Occipital lobe (tissue), 2 donors: ENCODE measurements around the gene PIGL. TPM values are rescaled to one million over a fixed set of nuclear protein-coding genes. Genes with fewer than 3 reads are reported as not detected.
A peak's percentile ranks its signal among the peaks of the same experiment; 100 is the strongest.
"Not testable (repeated sequence)": the region's sequence is repeated elsewhere in the genome, so short reads cannot be mapped to it uniquely, and the experiment has no call there.

Experiments
- DNase-seq: peaks from one replicate; lab custom pipeline; 2025; lab: John Stamatoyannopoulos, UW
- total RNA-seq: library from RNA; depleted of rRNA; stranded (reverse); fragments of >200 nt; gene quantifications from one replicate; pipeline ENCODE4 v1.2.3, GENCODE V29; 2014

PIGL gene
- total RNA-seq, 1 donor from 2014 or later = 18.4 TPM

DNA sequence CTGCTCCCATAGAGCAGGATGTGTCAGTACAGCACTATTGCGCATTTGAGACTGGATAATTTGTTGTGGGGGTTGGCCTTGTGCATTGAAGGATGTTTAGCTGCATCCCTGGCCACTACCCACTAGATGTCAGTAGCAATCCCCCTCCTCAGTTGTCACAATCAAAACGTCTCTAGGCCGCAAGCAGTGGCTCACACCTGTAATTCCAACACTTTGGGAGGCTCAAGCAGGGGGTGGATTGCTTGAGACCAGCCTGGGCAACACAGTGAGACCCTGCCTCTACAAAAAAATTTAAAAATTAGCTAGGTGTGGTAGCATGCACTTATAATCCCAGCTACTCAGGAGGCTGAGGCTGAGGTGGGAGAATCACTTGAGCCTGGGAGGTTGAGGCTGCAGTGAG, 87.8 kb downstream of the PIGL start:
- DNase-seq = no peak

DNA sequence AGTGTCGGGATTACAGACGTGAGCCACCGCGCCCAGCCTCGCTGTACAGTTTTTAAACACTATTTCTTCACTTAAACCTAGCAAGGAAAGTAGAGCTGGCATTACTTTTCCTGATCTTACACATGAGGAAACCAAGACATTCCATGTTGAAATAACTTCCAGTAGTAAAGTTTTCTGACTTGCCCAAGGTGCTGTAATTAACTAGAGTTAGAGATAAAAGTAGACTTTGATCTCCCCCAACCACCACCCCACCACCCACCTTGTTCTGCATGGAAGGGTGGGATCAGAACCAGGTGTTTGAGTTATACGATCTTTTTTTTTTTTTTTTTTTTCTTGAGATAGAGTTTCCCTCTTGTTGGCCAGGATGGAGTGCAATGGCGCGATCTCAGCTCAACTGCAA, 89.2 kb downstream of the PIGL start:
- DNase-seq = no peak

DNA sequence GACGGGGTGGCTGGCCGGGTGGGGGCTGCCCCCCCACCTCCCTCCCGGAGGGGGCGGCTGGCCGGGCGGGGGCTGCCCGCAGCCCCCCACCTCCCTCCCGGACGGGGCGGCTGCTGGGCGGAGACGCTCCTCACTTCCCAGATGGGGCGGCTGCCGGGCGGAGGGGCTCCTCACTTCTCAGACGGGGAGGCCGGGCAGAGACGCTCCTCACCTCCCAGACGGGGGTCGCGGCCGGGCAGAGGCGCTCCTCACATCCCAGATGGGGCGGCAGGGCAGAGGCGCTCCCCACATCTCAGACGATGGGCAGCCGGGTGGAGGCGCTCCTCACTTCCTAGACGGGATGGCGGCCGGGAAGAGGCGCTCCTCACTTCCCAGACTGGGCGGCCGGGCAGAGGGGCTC, 95.1 kb downstream of the PIGL start:
- not testable (repeated sequence) for DNase-seq

DNA sequence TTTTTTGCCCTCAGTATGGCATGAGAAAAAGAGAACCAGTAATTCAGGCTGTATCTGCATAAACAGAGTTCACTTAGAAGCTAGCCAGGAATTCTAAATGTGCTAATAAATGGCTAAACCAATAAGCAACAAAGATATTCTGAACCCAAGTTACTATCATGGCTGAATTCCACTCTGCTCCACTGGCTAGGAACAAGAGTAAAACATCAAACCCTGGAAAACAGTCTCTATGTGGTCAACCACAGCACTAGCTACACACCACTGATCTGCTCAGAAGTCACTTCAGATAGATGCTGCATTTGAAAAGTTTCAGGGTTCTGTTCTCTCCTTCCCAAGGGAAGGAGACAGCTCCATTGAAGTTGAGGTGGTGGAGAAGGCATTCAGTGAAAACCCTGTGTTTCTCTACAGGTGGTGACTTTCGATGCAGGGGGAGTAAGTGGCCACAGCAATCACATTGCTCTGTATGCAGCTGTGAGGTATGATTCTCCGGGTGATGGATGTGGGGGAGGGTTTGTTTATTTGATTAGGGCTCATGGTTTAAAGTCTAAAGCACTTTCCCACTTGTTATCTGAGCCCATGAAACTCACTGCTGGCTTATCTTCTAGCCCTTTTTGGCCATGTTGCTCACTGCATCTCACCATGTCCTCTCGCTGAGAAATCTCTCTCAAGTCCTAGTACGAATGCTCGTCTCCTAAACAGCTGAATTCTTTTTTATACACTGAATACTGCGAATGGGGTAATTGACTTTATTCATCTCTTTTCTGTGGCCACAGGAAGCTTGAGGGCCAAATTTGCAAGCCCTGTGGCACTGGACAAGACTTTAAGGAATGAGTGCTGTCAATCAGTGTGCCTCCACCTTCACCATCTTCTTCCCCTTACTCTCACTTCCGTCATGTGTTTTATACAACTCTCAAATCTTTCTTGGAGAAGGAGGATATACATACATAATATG, 96.4 kb downstream of the PIGL start:
- no peak for DNase-seq

- no peak for DNase-seq
Measured at GRCh38 chr17:16314189-16314588, 97.2 kb downstream of the PIGL start.

DNA sequence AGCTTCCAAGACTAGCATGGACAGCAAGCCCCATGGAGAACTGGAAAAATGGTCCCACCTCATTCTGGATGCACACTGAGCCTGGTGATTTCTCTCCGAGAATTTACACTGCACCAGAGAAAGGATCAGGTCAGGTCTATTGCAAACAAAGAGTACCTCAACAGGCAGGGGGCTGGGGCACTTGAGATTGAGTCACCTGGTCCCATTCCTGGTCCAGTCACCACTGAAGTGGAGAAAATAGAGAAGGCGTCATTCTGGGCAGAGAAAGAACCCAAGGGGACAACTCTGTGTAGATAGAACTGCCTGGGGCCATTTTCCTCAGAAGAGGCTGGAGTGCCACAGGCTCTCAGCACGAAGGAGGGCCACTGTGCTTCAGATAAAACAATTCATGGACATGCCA, 97.8 kb downstream of the PIGL start:
- no peak for DNase-seq

DNA sequence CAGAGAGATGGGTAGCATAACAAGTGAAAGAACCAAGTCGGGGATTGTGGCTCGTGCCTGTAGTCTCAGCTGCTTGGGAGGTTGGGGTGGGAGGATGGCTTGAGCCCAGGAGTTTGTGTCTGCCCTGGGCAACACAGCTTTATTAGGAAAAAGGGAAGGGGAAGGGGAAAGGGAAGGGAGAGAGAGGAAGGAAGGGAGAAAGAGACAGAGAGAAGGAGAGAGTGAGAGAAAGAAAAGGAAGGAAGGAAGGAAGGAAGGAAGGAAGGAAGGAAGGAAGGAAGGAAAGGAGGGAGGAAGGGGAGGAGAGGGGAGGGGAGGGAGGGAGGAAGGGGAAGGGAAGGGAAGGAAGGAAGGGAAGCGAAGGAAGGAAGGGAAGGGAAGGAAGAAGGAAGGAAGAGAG, 103.0 kb downstream of the PIGL start:
- no peak for DNase-seq

DNA sequence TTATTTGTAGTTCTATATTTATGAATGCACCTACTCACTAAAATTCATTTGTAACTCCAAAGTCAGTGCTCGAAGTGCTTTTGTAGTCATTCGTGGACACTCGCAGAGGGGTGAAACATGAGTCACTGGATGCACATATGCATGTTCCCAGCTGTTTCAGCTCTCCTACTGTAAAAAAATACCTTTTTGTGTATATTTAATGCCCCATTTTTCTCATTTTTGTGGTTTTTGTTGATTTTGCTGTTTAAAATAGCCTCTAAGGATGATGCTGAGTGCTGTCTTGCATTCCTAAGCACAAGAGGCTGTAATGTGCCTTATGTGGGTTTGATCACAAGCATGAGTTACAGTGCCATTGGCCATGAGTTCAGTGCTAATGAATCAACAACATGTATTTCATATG, 105.6 kb downstream of the PIGL start:
- no peak for DNase-seq

GRCh38 chr17:16325964-16326363, 109.0 kb downstream of the PIGL start:
- DNase-seq = no peak

- no peak for DNase-seq
Measured at GRCh38 chr17:16327018-16327417, 110.0 kb downstream of the PIGL start.

GRCh38 chr17:16328997-16329396, 112.0 kb downstream of the PIGL start:
- no peak for DNase-seq

- DNase-seq = no peak
Measured at GRCh38 chr17:16329519-16330271, 112.7 kb downstream of the PIGL start.

- DNase-seq = no peak
Measured at GRCh38 chr17:16338391-16338790, 121.4 kb downstream of the PIGL start.

GRCh38 chr17:16339402-16339801, 122.4 kb downstream of the PIGL start:
- no peak for DNase-seq

DNA sequence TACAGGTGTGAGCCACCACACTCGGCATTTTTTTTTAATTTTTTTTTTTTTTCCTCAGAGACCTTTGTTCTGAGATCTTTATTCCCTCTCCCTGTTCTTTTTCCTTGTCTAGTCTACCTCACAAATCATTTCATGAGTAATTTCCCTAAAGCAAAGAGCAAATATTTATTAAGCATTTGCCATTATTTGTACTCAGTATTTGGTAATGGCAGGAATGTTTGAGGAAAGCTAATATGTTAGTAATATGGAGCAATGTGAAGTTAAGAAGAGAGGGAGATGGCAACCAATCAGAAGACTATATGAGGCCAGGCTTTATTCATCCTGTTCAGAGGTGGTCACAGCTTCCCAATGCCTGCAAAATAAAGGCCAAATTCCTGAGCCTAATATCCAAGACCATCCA, 122.9 kb downstream of the PIGL start:
- no peak for DNase-seq

DNA sequence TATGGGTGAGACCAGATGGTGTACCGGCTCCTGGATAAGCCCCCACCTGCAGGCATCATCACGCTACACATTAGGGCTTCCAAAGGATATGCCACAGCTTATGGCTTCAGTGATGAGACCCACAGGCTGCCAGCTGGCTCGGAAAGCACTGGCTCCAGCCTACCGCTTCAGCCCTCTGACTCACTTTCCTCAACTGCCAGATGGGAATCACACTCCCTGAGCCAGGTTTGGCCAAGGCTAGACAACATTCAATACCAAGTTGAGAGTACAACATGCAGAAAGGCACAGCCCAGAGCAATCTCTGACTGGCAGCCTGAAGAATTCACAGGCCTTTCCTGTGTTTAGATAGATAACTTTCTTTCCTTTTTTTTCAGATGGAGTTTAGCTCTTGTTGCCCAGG, 126.0 kb downstream of the PIGL start:
- peak; percentile 55 for DNase-seq

DNA sequence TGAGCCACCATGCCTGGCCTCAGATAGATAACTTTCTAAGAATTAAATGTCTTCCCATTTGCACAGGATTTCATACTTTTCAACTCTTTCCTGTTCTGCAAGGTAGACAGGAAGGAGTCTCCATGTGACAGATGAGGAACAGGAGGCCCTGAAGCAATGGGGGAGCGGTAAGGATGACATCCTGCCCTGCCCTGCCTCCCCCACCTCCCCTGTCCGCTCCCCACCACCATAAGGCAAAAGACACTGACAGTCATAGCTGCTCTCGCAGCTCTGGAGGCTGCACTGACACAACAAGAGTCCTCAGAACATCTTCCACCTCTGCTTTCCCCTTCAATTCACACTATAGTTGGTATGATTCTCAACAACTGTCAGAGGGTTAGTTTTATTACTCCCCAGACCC, 126.6 kb downstream of the PIGL start:
- DNase-seq = no peak

DNA sequence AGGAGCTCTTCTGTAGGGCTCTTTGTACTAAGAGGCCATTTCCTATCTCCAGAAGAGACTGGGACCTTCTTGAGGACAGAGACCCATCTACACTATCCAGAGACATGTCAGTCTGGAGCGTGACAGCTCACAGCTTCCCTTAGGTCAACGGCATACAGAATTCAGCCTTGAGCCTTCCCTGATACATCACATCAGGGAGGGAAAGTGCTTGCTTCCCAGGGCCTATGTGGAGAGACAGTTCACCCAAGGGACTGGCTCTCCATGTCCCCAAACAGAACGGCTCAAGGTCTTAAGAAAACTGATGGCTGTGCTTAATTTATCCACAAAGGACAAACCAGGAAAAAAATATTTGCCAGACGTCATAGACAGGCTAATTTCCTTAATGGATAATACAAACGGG, 128.6 kb downstream of the PIGL start:
- DNase-seq = no peak

GRCh38 chr17:16346721-16347271, 129.8 kb downstream of the PIGL start:
- no peak for DNase-seq

DNA sequence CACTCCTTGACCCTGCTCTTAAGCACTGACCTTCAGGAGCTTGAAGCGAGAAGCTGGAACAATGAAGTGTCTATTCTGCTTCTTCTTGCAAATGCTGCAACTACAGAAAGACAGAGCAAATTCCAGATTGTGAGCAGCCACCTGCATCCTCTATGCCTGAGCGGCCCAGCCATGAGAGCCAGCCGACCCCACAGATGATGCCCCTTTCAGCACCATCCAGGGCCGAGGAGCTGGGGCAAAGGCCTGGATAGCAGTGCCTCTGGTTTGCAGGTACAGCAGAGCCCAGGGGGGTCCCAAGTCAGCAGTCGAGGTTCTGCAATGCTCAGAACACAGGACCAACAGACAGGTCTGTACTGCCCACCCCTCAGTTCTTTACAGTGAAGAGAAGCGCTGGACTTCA, 131.6 kb downstream of the PIGL start:
- no peak for DNase-seq

DNA sequence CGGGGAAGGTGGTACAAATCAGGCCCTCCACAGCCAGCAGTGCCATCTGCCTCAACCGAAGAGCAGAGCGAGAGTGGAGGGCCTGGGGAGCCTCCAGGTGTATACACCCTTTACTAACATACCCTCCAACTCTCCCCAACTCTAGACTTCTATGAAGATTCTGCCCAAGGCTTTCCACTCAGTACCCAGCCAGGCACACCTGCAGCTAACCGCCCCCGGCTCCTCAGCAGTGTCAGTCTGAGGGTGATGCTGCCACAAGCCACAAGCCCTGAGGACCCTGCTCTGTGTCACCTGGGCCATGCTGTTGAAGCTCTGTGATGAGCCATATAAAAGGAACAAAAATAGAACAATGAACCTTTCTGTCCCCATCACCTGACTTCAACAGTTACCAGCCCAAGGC, 132.4 kb downstream of the PIGL start:
- no peak for DNase-seq

GRCh38 chr17:16351831-16352230, 134.8 kb downstream of the PIGL start:
- no peak for DNase-seq

GRCh38 chr17:16352303-16352666, 135.3 kb downstream of the PIGL start:
- DNase-seq = peak; percentile 19
